Measurements from ENCODE around the gene RPTOR.

Gene RPTOR

GRCh38 chr17:80555266-80555665, 10.6 kb downstream of the RPTOR start:
- peaks cover 13 to 18% of the 10 kb centered on the region in 2 experiments; a peak in 2 of 3 replicates for H3K36me3 ChIP-seq (ENCODE audit: control insufficient read depth in 2 of 2, insufficient read depth in 1 of 2, low read length in 2 of 2)
- TF ChIP-seq ZNF426 (tag by site-specific recombination; IDR thresholded peaks at IDR 0.05) = no peak
- no peak for TF ChIP-seq ZNF24 (tag by site-specific recombination; IDR thresholded peaks at IDR 0.05)
- no peak for TF ChIP-seq WT1 (tag by site-specific recombination; IDR thresholded peaks at IDR 0.05)
- TF ChIP-seq, protein P1, sequence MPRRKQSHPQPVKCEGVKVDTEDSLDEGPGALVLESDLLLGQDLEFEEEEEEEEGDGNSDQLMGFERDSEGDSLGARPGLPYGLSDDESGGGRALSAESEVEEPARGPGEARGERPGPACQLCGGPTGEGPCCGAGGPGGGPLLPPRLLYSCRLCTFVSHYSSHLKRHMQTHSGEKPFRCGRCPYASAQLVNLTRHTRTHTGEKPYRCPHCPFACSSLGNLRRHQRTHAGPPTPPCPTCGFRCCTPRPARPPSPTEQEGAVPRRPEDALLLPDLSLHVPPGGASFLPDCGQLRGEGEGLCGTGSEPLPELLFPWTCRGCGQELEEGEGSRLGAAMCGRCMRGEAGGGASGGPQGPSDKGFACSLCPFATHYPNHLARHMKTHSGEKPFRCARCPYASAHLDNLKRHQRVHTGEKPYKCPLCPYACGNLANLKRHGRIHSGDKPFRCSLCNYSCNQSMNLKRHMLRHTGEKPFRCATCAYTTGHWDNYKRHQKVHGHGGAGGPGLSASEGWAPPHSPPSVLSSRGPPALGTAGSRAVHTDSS (tag by site-specific recombination; IDR thresholded peaks at IDR 0.05) = no peak
- TF ChIP-seq AEBP2 (tag by site-specific recombination; IDR thresholded peaks at IDR 0.05; ENCODE audit: borderline replicate concordance) = no peak
- no peak for TF ChIP-seq ZNF521 (tag by site-specific recombination; IDR thresholded peaks at IDR 0.05)
- no peak overlapping the region for H3K4me3 ChIP-seq (ENCODE audit: low read depth, low read length)
- no peaks in the 10 kb centered on the region for H3K9me3 ChIP-seq (ENCODE audit: control insufficient read depth, insufficient read depth, low read depth, low read length)
- no peak overlapping the region for H3K27ac ChIP-seq (ENCODE audit: extremely low read depth, low read depth, low read length)
- no peaks in the 10 kb centered on the region for H3K4me1 ChIP-seq (ENCODE audit: control insufficient read depth, insufficient read depth, low read length)
- POLR2A ChIA-PET = interaction anchor here (0.5 kb wide), 1 partner anchor 127 kb away, joined by 3 read pairs; no protein-coding TSS in a partner anchor
- CTCF ChIA-PET = interaction anchor here (0.6 to 6.9 kb wide), 6 partner anchors 9 to 469 kb away, joined by 3 to 45 read pairs (median 4); no protein-coding TSS in a partner anchor

DNA sequence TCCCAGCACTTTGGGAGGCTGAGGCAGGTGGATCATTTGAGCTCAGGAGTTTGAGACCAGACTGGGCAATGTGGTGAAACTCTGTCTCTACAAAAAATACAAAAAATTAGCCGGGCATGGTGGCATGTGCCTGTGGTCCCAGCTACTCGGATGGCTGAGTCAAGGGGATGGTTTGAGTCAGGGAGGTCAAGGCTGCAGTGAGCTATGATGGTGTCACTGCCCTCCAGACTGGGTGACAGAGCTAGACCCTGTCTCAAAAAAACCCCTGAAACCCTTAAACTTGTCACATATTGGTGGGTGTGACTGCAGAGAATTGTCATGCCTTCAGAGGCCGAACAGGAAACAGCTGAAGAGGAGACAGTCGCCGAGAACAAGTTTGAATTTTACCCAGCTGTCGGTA, 13.4 kb downstream of the RPTOR start:
- ChIA-PET POLR2A (interaction anchor here (0.7 kb wide), 1 partner anchor 103 kb away, joined by 3 read pairs; no protein-coding TSS in a partner anchor), CTCF (interaction anchor here (1.1 to 6.9 kb wide), 4 partner anchors 14 to 131 kb away, joined by 4 to 45 read pairs (median 4); no protein-coding TSS in a partner anchor)
- Histone ChIP-seq H3K27ac (ENCODE audit: extremely low read depth, low read depth, low read length) (no peak overlapping the region), H3K4me3 (ENCODE audit: low read depth, low read length) (no peak overlapping the region), H3K36me3 (ENCODE audit: control insufficient read depth in 2 of 2, insufficient read depth in 1 of 2, low read length in 2 of 2) (peaks cover 13 to 18% of the 10 kb centered on the region in 2 experiments; a peak in 2 of 3 replicates), H3K9me3 (ENCODE audit: control insufficient read depth, insufficient read depth, low read depth, low read length) (no peaks in the 10 kb centered on the region), H3K4me1 (ENCODE audit: control insufficient read depth, insufficient read depth, low read length) (no peaks in the 10 kb centered on the region)
- no peak for TF ChIP-seq ZNF423 (tag by site-specific recombination; IDR thresholded peaks at IDR 0.05)
- no peak for TF ChIP-seq ZNF600 (tag by site-specific recombination; IDR thresholded peaks at IDR 0.05)
- no peak for TF ChIP-seq ZNF335 (tag by site-specific recombination; conservative IDR thresholded peaks at IDR 0.05)
- TF ChIP-seq ZBTB20 (tag by site-specific recombination; IDR thresholded peaks at IDR 0.05) = no peak
- no peak for TF ChIP-seq ZNF623 (tag by site-specific recombination; IDR thresholded peaks at IDR 0.05)
- no peak for TF ChIP-seq ZNF830 (tag by site-specific recombination; IDR thresholded peaks at IDR 0.05; ENCODE audit: low read depth)
- TF ChIP-seq KLF7 (tag by site-specific recombination; IDR thresholded peaks at IDR 0.05; ENCODE audit: borderline replicate concordance) = no peak
- TF ChIP-seq, protein P2, sequence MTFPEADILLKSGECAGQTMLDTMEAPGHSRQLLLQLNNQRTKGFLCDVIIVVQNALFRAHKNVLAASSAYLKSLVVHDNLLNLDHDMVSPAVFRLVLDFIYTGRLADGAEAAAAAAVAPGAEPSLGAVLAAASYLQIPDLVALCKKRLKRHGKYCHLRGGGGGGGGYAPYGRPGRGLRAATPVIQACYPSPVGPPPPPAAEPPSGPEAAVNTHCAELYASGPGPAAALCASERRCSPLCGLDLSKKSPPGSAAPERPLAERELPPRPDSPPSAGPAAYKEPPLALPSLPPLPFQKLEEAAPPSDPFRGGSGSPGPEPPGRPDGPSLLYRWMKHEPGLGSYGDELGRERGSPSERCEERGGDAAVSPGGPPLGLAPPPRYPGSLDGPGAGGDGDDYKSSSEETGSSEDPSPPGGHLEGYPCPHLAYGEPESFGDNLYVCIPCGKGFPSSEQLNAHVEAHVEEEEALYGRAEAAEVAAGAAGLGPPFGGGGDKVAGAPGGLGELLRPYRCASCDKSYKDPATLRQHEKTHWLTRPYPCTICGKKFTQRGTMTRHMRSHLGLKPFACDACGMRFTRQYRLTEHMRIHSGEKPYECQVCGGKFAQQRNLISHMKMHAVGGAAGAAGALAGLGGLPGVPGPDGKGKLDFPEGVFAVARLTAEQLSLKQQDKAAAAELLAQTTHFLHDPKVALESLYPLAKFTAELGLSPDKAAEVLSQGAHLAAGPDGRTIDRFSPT (tag by site-specific recombination; IDR thresholded peaks at IDR 0.05) = no peak

GRCh38 chr17:80559825-80560251, 15.2 kb downstream of the RPTOR start:
- no peaks in the 10 kb centered on the region for H3K4me1 ChIP-seq (ENCODE audit: control insufficient read depth, insufficient read depth, low read length)
- CTCF ChIA-PET = interaction anchor here (0.9 to 6.9 kb wide), 3 partner anchors 11 to 17 kb away, joined by 3 to 45 read pairs (median 5); no protein-coding TSS in a partner anchor
- H3K27ac ChIP-seq (ENCODE audit: extremely low read depth, low read depth, low read length) = no peak overlapping the region
- no peaks in the 10 kb centered on the region for H3K9me3 ChIP-seq (ENCODE audit: control insufficient read depth, insufficient read depth, low read depth, low read length)
- H3K36me3 ChIP-seq (ENCODE audit: control insufficient read depth in 2 of 2, insufficient read depth in 1 of 2, low read length in 2 of 2) = peaks cover 4 to 18% of the 10 kb centered on the region in 2 experiments; a peak in 2 of 3 replicates
- POLR2A ChIA-PET = interaction anchor here (1.5 to 1.8 kb wide), 2 partner anchors 83 to 105 kb away, joined by 3 to 6 read pairs; partner anchors contain the start of gene NPTX1
- TF ChIP-seq, protein P3, sequence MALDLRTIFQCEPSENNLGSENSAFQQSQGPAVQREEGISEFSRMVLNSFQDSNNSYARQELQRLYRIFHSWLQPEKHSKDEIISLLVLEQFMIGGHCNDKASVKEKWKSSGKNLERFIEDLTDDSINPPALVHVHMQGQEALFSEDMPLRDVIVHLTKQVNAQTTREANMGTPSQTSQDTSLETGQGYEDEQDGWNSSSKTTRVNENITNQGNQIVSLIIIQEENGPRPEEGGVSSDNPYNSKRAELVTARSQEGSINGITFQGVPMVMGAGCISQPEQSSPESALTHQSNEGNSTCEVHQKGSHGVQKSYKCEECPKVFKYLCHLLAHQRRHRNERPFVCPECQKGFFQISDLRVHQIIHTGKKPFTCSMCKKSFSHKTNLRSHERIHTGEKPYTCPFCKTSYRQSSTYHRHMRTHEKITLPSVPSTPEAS (tag by site-specific recombination; IDR thresholded peaks at IDR 0.05) = no peak
- TF ChIP-seq ZNF791 (tag by site-specific recombination; IDR thresholded peaks at IDR 0.05) (no peak), ZNF341 (tag by site-specific recombination; IDR thresholded peaks at IDR 0.05; ENCODE audit: low read depth) (no peak), ZSCAN16 (tag by site-specific recombination; IDR thresholded peaks at IDR 0.05) (no peak), MZF1 (tag by site-specific recombination; IDR thresholded peaks at IDR 0.05; ENCODE audit: borderline replicate concordance) (no peak), ZNF510 (tag by site-specific recombination; IDR thresholded peaks at IDR 0.05; ENCODE audit: insufficient replicate concordance) (no peak), ZNF623 (tag by site-specific recombination; IDR thresholded peaks at IDR 0.05) (no peak), ZNF670 (tag by site-specific recombination; IDR thresholded peaks at IDR 0.05; ENCODE audit: low read depth) (no peak)
- TF ChIP-seq, protein P2 (tag by site-specific recombination; IDR thresholded peaks at IDR 0.05) = no peak
- H3K4me3 ChIP-seq (ENCODE audit: low read depth, low read length) = no peak overlapping the region
